OCI-LY3 (cell line): ENCODE results near the gene ZBTB32.

Source experiments
- H2AFZ ChIP-seq: fragments of 200-600, 300-600 bp; shearing (Covaris generic); 2 replicates; pipeline ENCODE4 v1.6.0; 2014; ENCODE audit warnings: antibody characterized with exemption, low read depth, low read length
- H3K27ac ChIP-seq: fragments of 200-600, 300-600 bp; sonication (generic); 2 replicates; pipeline ENCODE4 v1.5.1; 2014; ENCODE audit warnings: mild to moderate bottlenecking, low read length, moderate library complexity, mixed read lengths
- H3K27me3 ChIP-seq: fragments of 200-600, 300-600 bp; sonication (generic); 2 replicates; pipeline ENCODE4 v1.6.1; 2014; ENCODE audit warnings: low read depth, low read length, mixed read lengths
- H3K36me3 ChIP-seq: fragments of 200-600, 300-600 bp; sonication (generic); replicated peaks from 2 replicates; pipeline ENCODE3; 2014; ENCODE audit warnings: low read depth, low read length, mixed read lengths
- H3K4me1 ChIP-seq: fragments of 300-600, 200-600 bp; sonication (generic); 2 replicates; pipeline ENCODE4 v1.6.1; 2014; ENCODE audit warnings: low read length, mixed read lengths
- H3K4me2 ChIP-seq: fragments of 200-600, 300-600 bp; sonication (generic); 2 replicates; pipeline ENCODE4 v1.6.1; 2014; ENCODE audit warnings: low read length, mixed read lengths
- H3K4me3 ChIP-seq: fragments of 300-600, 200-600 bp; sonication (generic); 2 replicates; pipeline ENCODE4 v1.5.1; 2014; ENCODE audit warnings: antibody characterized with exemption, mild to moderate bottlenecking, low read length, moderate library complexity
- H3K79me2 ChIP-seq: fragments of 300-600, 200-600 bp; shearing (Covaris generic); 2 replicates; pipeline ENCODE4 v1.6.1; 2014; ENCODE audit warnings: mild to moderate bottlenecking, low read length, mixed read lengths
- H3K9ac ChIP-seq: fragments of 300-600, 200-600 bp; shearing (Covaris generic); 2 replicates; pipeline ENCODE4 v1.6.0; 2014; ENCODE audit warnings: mild to moderate bottlenecking, low read length, moderate library complexity
- H3K9me3 ChIP-seq: fragments of 200-600, 300-600 bp; shearing (Covaris generic); 2 replicates; pipeline ENCODE4 v1.6.1; 2014; ENCODE audit warnings: low read length, mixed read lengths; ENCODE audit not compliant: insufficient read depth
- H4K20me1 ChIP-seq: fragments of 200-600, 300-600 bp; sonication (generic); 2 replicates; pipeline ENCODE4 v1.6.1; 2016; ENCODE audit warnings: low read length, mixed read lengths; ENCODE audit not compliant: insufficient read depth
- CTCF ChIP-seq: fragments of 200-600, 300-600 bp; sonication (generic); IDR thresholded peaks from 2 replicates; pipeline ENCODE4 v1.5.1; 2014; ENCODE audit warnings: antibody characterized with exemption, low read length, low read depth
- EZH2phosphoT487 ChIP-seq: fragments of 200-600 bp; shearing (Covaris generic); IDR thresholded peaks from 2 replicates; pipeline ENCODE4 v1.6.1; 2018; ENCODE audit warnings: antibody characterized with exemption, mixed run types, low read depth

ZBTB32 gene

DNA sequence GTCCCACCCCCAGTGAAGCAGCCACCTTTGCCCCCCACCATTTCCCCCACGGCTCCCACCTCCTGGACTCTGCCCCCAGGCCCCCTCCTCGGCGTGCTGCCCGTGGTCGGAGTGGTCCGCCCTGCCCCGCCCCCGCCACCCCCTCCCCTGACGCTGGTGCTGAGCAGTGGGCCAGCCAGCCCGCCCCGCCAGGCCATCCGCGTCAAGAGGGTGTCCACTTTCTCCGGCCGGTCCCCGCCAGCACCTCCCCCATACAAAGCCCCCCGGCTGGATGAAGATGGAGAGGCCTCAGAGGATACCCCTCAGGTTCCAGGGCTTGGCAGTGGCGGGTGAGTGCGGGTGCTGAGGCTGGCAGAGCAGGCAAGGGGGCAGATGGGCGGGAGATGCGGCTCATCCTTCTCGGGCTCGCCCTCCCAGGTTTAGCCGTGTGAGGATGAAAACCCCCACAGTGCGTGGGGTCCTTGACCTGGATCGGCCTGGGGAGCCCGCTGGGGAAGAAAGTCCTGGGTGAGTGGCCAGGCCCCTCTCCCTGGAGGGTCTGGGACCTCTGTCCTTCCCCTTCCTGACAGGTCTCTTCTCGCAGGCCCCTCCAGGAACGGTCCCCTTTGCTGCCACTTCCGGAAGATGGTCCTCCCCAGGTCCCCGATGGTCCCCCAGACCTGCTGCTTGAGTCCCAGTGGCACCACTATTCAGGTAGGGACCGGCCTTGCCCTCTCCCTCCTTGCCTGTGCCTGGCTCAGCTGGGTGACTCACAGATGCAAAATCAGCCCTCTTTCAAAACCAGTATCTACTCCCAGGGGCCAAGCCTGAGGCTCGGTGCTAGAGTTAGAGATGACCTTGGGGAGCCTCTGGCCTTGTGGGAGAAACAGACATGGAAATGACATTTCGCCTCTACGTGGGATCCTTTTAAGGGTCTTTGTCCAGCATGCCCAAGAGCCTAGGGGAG, 29.1 kb downstream of the ZBTB32 start:
- H3K27ac ChIP-seq, result no peak overlapping the region
- no peak overlapping the region for H3K4me2 ChIP-seq
- no peaks in the 10 kb centered on the region for H3K79me2 ChIP-seq
- H3K9me3 ChIP-seq, result no peaks in the 10 kb centered on the region
- H2AFZ ChIP-seq, result no peak overlapping the region
- H3K9ac ChIP-seq, result no peak overlapping the region
- H3K4me3 ChIP-seq, result no peak overlapping the region
- no peaks in the 10 kb centered on the region for H3K4me1 ChIP-seq
- H3K27me3 ChIP-seq, result no peaks in the 10 kb centered on the region
- peaks cover 67% of the 10 kb centered on the region for H3K36me3 ChIP-seq
- no peak for TF ChIP-seq EZH2phosphoT487
- no peak for TF ChIP-seq CTCF
- H4K20me1 ChIP-seq, result no peaks in the 10 kb centered on the region; the same call in 1 of the 2 replicates

- Histone ChIP-seq H3K4me1 (no peaks in the 10 kb centered on the region), H4K20me1 (peaks cover 5% of the 10 kb centered on the region; the same call in 1 of the 2 replicates), H3K4me2 (no peak overlapping the region), H3K27me3 (no peaks in the 10 kb centered on the region), H2AFZ (no peak overlapping the region), H3K79me2 (no peaks in the 10 kb centered on the region), H3K36me3 (peaks cover 67% of the 10 kb centered on the region), H3K9ac (no peak overlapping the region), H3K4me3 (no peak overlapping the region), H3K27ac (no peak overlapping the region), H3K9me3 (no peaks in the 10 kb centered on the region)
- TF ChIP-seq EZH2phosphoT487 (no peak), CTCF (no peak)
These were observed 29.9 kb downstream of the ZBTB32 start for GRCh38 chr19:35734273-35734672.

DNA sequence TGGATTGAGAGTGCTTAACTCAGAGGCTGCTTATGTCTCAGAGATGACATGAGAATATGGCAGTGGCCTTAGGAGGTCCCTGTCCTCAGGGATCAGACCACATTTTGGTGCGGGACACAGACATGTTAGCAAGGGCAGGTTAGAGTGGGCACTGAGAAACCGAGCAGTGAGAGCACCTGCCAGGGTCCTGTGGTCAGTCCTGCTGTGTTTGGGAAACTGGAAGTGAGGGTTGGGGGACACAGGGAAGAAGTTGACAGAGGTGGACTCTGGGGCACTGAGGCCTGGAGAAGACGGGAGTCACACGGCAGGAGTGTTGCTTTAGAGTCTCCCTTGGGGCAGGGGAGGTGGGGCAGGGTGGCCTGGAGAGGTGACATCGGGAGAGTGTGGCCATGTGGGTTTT, 30.5 kb downstream of the ZBTB32 start:
- TF ChIP-seq CTCF, result no peak
- TF ChIP-seq EZH2phosphoT487, result no peak
- Histone ChIP-seq H3K4me1 (peaks cover 3% of the 10 kb centered on the region), H3K79me2 (no peaks in the 10 kb centered on the region), H3K27me3 (no peaks in the 10 kb centered on the region), H3K27ac (no peak overlapping the region), H3K4me3 (no peak overlapping the region), H3K9me3 (no peaks in the 10 kb centered on the region), H3K36me3 (peaks cover 65% of the 10 kb centered on the region), H3K9ac (no peak overlapping the region), H2AFZ (no peak overlapping the region), H4K20me1 (peaks cover 7% of the 10 kb centered on the region; the same call in 1 of the 2 replicates), H3K4me2 (no peak overlapping the region)
